ENCODE measurements around the gene DGKH.

The DGKH gene

GRCh38 chr13:42214446-42214845, 166.0 kb downstream of the DGKH start:
- Histone ChIP-seq H3K27me3 (ENCODE audit: control insufficient read depth, insufficient read depth, low read length) (no peaks in the 10 kb centered on the region), H2AFZ (no peak overlapping the region), H3K4me3 (ENCODE audit: low read depth, low read length) (no peak overlapping the region), H3K9ac (no peak overlapping the region), H3K4me2 (ENCODE audit: low read length) (no peak overlapping the region), H3K9me3 (ENCODE audit: control insufficient read depth, low read length) (no peaks in the 10 kb centered on the region), H3K36me3 (ENCODE audit: control insufficient read depth, insufficient read depth, low read length) (no peaks in the 10 kb centered on the region), H3K4me1 (no peaks in the 10 kb centered on the region), H3K79me2 (no peaks in the 10 kb centered on the region), H3K27ac (no peak overlapping the region)
- TF ChIP-seq, protein P1, sequence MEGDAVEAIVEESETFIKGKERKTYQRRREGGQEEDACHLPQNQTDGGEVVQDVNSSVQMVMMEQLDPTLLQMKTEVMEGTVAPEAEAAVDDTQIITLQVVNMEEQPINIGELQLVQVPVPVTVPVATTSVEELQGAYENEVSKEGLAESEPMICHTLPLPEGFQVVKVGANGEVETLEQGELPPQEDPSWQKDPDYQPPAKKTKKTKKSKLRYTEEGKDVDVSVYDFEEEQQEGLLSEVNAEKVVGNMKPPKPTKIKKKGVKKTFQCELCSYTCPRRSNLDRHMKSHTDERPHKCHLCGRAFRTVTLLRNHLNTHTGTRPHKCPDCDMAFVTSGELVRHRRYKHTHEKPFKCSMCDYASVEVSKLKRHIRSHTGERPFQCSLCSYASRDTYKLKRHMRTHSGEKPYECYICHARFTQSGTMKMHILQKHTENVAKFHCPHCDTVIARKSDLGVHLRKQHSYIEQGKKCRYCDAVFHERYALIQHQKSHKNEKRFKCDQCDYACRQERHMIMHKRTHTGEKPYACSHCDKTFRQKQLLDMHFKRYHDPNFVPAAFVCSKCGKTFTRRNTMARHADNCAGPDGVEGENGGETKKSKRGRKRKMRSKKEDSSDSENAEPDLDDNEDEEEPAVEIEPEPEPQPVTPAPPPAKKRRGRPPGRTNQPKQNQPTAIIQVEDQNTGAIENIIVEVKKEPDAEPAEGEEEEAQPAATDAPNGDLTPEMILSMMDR (IDR thresholded peaks at IDR 0.05), result no peak

GRCh38 chr13:42215578-42216421, 167.4 kb downstream of the DGKH start:
- Histone ChIP-seq H3K4me1 (no peaks in the 10 kb centered on the region), H3K9me3 (ENCODE audit: control insufficient read depth, low read length) (no peaks in the 10 kb centered on the region), H3K79me2 (no peaks in the 10 kb centered on the region), H3K27ac (no peak overlapping the region), H3K27me3 (ENCODE audit: control insufficient read depth, insufficient read depth, low read length) (no peaks in the 10 kb centered on the region), H3K9ac (no peak overlapping the region), H2AFZ (peak overlapping the region; percentile 25), H3K4me3 (ENCODE audit: low read depth, low read length) (no peak overlapping the region), H3K4me2 (ENCODE audit: low read length) (no peak overlapping the region), H3K36me3 (ENCODE audit: control insufficient read depth, insufficient read depth, low read length) (no peaks in the 10 kb centered on the region)
- TF ChIP-seq, protein P1 (IDR thresholded peaks at IDR 0.05), result no peak

GRCh38 chr13:42216422-42216735, 167.9 kb downstream of the DGKH start:
- Histone ChIP-seq H3K79me2 (no peaks in the 10 kb centered on the region), H3K4me1 (no peaks in the 10 kb centered on the region), H3K27ac (no peak overlapping the region), H3K9ac (no peak overlapping the region), H3K4me2 (ENCODE audit: low read length) (no peak overlapping the region), H3K4me3 (ENCODE audit: low read depth, low read length) (no peak overlapping the region), H3K36me3 (ENCODE audit: control insufficient read depth, insufficient read depth, low read length) (no peaks in the 10 kb centered on the region), H3K27me3 (ENCODE audit: control insufficient read depth, insufficient read depth, low read length) (no peaks in the 10 kb centered on the region), H3K9me3 (ENCODE audit: control insufficient read depth, low read length) (no peaks in the 10 kb centered on the region), H2AFZ (no peak overlapping the region)
- TF ChIP-seq, protein P1 (IDR thresholded peaks at IDR 0.05), result no peak

- Histone ChIP-seq H3K27me3 (ENCODE audit: control insufficient read depth, insufficient read depth, low read length) (no peaks in the 10 kb centered on the region), H3K4me1 (no peaks in the 10 kb centered on the region), H3K9me3 (ENCODE audit: control insufficient read depth, low read length) (no peaks in the 10 kb centered on the region), H3K36me3 (ENCODE audit: control insufficient read depth, insufficient read depth, low read length) (no peaks in the 10 kb centered on the region), H3K4me2 (ENCODE audit: low read length) (no peak overlapping the region), H3K9ac (no peak overlapping the region), H3K27ac (no peak overlapping the region), H3K79me2 (no peaks in the 10 kb centered on the region), H2AFZ (no peak overlapping the region), H3K4me3 (ENCODE audit: low read depth, low read length) (no peak overlapping the region)
- TF ChIP-seq, protein P1 (IDR thresholded peaks at IDR 0.05), result no peak
Observed at GRCh38 chr13:42218576-42218975, 170.1 kb downstream of the DGKH start.

- no peaks in the 10 kb centered on the region for H3K9me3 ChIP-seq (ENCODE audit: control insufficient read depth, low read length)
- H3K4me2 ChIP-seq (ENCODE audit: low read length), result no peak overlapping the region
- H3K36me3 ChIP-seq (ENCODE audit: control insufficient read depth, insufficient read depth, low read length), result no peaks in the 10 kb centered on the region
- H3K27ac ChIP-seq, result no peak overlapping the region
- H3K27me3 ChIP-seq (ENCODE audit: control insufficient read depth, insufficient read depth, low read length), result no peaks in the 10 kb centered on the region
- H3K4me3 ChIP-seq (ENCODE audit: low read depth, low read length), result no peak overlapping the region
- no peaks in the 10 kb centered on the region for H3K4me1 ChIP-seq
- no peak overlapping the region for H3K9ac ChIP-seq
- no peaks in the 10 kb centered on the region for H3K79me2 ChIP-seq
- H2AFZ ChIP-seq, result no peak overlapping the region
- TF ChIP-seq, protein P1 (IDR thresholded peaks at IDR 0.05), result no peak
Observed at GRCh38 chr13:42219051-42219450, 170.6 kb downstream of the DGKH start.

Measured in parathyroid adenoma (tissue), 2 donors.